SK-N-SH treated with all-trans-retinoic acid at 6 μM for 48 hours (cell line): ENCODE data around the gene AMH.

Experiments used
- ATAC-seq: fragments of 200-7000 bp; cut with Tn5 transposase; 3 replicates; pipeline ENCODE4 v1.9.1; 2020; ENCODE audit warnings: mild to moderate bottlenecking, moderate library complexity
- ARNTL ChIP-seq: fragments of 450-650 bp; formaldehyde crosslinking; IDR thresholded peaks from 2 replicates; pipeline ENCODE4 v1.5.0; 2020; ENCODE audit warnings: low read depth, mild to moderate bottlenecking, moderate library complexity, borderline replicate concordance
- BACH2 ChIP-seq: fragments of 250-450 bp; sonication (Bioruptor Pico); IDR thresholded peaks from 2 replicates; pipeline ENCODE4 v1.9.0; 2021; ENCODE audit warnings: mild to moderate bottlenecking, borderline replicate concordance
- CSDC2 ChIP-seq: fragments of 250-450 bp; sonication (Bioruptor Pico); IDR thresholded peaks from 2 replicates; pipeline ENCODE4 v1.5.0; 2020; ENCODE audit warnings: mild to moderate bottlenecking, moderate library complexity
- CSRNP3 ChIP-seq: fragments of 250-450 bp; sonication (Bioruptor Pico); IDR thresholded peaks from 2 replicates; pipeline ENCODE4 v1.5.1; 2021; ENCODE audit warnings: mild to moderate bottlenecking, moderate library complexity
- ESRRG ChIP-seq: fragments of 250-450 bp; sonication (Bioruptor Pico); IDR thresholded peaks from 2 replicates; pipeline ENCODE4 v1.6.1; 2021; ENCODE audit warnings: mild to moderate bottlenecking
- GLIS3 ChIP-seq: fragments of 250-450 bp; sonication (Bioruptor Pico); IDR thresholded peaks from 2 replicates; pipeline ENCODE4 v1.5.0; 2020; ENCODE audit warnings: mild to moderate bottlenecking, moderate library complexity
- ISL1 ChIP-seq: fragments of 250-450 bp; sonication (Bioruptor Pico); IDR thresholded peaks from 2 replicates; pipeline ENCODE4 v2.1.2; 2022; ENCODE audit warnings: mild to moderate bottlenecking, moderate library complexity
- OSR1 ChIP-seq: fragments of 250-450 bp; sonication (Bioruptor Pico); IDR thresholded peaks from 2 replicates; pipeline ENCODE4 v1.8.0; 2022; ENCODE audit warnings: moderate library complexity, mild to moderate bottlenecking, inconsistent platforms
- RARB ChIP-seq: fragments of 250-450 bp; sonication (Bioruptor Pico); IDR thresholded peaks from 2 replicates; pipeline ENCODE4 v1.8.0; 2021; ENCODE audit warnings: mild to moderate bottlenecking, moderate library complexity
- TCF4 ChIP-seq: fragments of 250-450 bp; sonication (Bioruptor Pico); IDR thresholded peaks from 2 replicates; pipeline ENCODE4 v1.8.0; 2021; ENCODE audit warnings: mild to moderate bottlenecking, moderate library complexity, borderline replicate concordance
- TOX ChIP-seq: fragments of 250-450 bp; sonication (Bioruptor Pico); IDR thresholded peaks from 2 replicates; pipeline ENCODE4 v1.8.0; 2021; ENCODE audit warnings: mild to moderate bottlenecking, moderate library complexity, borderline replicate concordance
- ZC3H10 ChIP-seq: fragments of 250-450 bp; sonication (Bioruptor Pico); IDR thresholded peaks from 2 replicates; pipeline ENCODE4 v1.5.1; 2021; ENCODE audit warnings: mild to moderate bottlenecking, moderate library complexity
- ZFP3 ChIP-seq: fragments of 250-450 bp; sonication (Bioruptor Pico); IDR thresholded peaks from 2 replicates; pipeline ENCODE4 v1.5.0; 2020; ENCODE audit warnings: mild to moderate bottlenecking, moderate library complexity
- ZFP30 ChIP-seq: fragments of 450-650 bp; formaldehyde crosslinking; IDR thresholded peaks from 2 replicates; pipeline ENCODE4 v1.5.0; 2022; ENCODE audit warnings: mild to moderate bottlenecking, moderate library complexity
- ZNF70 ChIP-seq: fragments of 450-650 bp; formaldehyde crosslinking; IDR thresholded peaks from 2 replicates; pipeline ENCODE4 v1.5.0; 2020; ENCODE audit warnings: mild to moderate bottlenecking, moderate library complexity
- ZNF8 ChIP-seq: fragments of 450-650 bp; formaldehyde crosslinking; IDR thresholded peaks from 2 replicates; pipeline ENCODE4 v1.5.0; 2020; ENCODE audit warnings: mild to moderate bottlenecking, moderate library complexity
- TF ChIP-seq, protein P1 (sequence below): fragments of 250-450 bp; sonication (Bioruptor Pico); IDR thresholded peaks from 2 replicates; pipeline ENCODE4 v1.8.0; 2020; ENCODE audit warnings: mild to moderate bottlenecking, moderate library complexity, borderline replicate concordance
- TF ChIP-seq, protein P2 (sequence below): fragments of 250-450 bp; sonication (Bioruptor Pico); IDR thresholded peaks from 2 replicates; pipeline ENCODE4 v1.5.1; 2020; ENCODE audit warnings: low read depth, mild to moderate bottlenecking, moderate library complexity
- TF ChIP-seq, protein P3 (sequence below): fragments of 250-450 bp; sonication (Bioruptor Pico); IDR thresholded peaks from 2 replicates; pipeline ENCODE4 v1.5.0; 2020; ENCODE audit warnings: mild to moderate bottlenecking, moderate library complexity
- TF ChIP-seq, protein P4 (sequence below): fragments of 250-450 bp; sonication (Bioruptor Pico); IDR thresholded peaks from 2 replicates; pipeline ENCODE4 v1.8.0; 2021; ENCODE audit warnings: low read depth, mild to moderate bottlenecking, moderate library complexity, borderline replicate concordance

The AMH gene

DNA sequence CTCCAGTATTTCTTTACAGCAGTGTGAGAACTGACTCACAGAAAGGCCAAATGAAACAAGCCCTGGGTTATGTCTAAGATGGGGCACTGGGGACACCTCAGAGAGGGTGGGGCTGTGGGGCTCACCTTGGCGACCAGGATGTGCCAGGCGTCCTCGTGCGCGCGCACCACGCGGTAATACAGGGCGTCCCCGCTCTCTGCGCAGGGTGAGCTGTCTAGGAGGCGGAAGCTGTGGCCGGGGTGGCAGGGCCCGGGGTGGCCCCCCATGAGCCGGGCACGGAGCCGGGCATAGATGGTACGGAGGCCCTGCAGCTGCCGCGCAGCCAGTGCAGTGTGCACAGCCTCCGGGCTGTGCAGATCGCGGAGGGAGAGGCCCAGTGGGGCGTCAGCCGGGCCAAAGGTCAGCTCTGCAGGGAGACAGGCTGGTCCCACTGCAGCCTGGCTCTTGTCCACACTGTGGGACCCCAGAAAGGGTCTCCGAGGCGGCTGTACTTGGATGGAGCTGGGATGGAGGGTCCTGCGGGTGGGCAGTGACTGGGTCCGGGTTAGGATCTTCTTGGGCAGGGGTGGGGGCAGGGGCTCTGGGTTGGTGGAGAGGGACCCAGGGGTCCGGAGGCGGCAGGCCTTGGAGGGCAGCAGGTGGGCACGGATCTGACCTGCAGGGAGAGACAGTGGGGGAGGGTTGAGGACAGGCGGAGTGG lies 29.5 kb downstream of the AMH start:
- ATAC-seq = no peak
- TF ChIP-seq GLIS3 (no peak), ESRRG (CRISPR knock-in tag) (no peak), CSDC2 (CRISPR knock-in tag) (no peak), ARNTL (CRISPR knock-in tag) (no peak), ISL1 (CRISPR knock-in tag) (no peak), ZC3H10 (CRISPR knock-in tag) (no peak), ZNF70 (CRISPR knock-in tag) (no peak), OSR1 (CRISPR knock-in tag) (no peak), TCF4 (CRISPR knock-in tag) (no peak), ZFP30 (CRISPR knock-in tag) (no peak), ZFP3 (CRISPR knock-in tag) (no peak), ZNF8 (CRISPR knock-in tag) (no peak), BACH2 (CRISPR knock-in tag) (no peak), TOX (CRISPR knock-in tag) (no peak)
- TF ChIP-seq, protein P1, sequence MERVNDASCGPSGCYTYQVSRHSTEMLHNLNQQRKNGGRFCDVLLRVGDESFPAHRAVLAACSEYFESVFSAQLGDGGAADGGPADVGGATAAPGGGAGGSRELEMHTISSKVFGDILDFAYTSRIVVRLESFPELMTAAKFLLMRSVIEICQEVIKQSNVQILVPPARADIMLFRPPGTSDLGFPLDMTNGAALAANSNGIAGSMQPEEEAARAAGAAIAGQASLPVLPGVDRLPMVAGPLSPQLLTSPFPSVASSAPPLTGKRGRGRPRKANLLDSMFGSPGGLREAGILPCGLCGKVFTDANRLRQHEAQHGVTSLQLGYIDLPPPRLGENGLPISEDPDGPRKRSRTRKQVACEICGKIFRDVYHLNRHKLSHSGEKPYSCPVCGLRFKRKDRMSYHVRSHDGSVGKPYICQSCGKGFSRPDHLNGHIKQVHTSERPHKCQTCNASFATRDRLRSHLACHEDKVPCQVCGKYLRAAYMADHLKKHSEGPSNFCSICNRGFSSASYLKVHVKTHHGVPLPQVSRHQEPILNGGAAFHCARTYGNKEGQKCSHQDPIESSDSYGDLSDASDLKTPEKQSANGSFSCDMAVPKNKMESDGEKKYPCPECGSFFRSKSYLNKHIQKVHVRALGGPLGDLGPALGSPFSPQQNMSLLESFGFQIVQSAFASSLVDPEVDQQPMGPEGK (CRISPR knock-in tag) = no peak
- TF ChIP-seq, protein P2, sequence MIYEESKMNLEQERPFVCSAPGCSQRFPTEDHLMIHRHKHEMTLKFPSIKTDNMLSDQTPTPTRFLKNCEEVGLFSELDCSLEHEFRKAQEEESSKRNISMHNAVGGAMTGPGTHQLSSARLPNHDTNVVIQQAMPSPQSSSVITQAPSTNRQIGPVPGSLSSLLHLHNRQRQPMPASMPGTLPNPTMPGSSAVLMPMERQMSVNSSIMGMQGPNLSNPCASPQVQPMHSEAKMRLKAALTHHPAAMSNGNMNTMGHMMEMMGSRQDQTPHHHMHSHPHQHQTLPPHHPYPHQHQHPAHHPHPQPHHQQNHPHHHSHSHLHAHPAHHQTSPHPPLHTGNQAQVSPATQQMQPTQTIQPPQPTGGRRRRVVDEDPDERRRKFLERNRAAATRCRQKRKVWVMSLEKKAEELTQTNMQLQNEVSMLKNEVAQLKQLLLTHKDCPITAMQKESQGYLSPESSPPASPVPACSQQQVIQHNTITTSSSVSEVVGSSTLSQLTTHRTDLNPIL (CRISPR knock-in tag) = no peak
- TF ChIP-seq, protein P3, sequence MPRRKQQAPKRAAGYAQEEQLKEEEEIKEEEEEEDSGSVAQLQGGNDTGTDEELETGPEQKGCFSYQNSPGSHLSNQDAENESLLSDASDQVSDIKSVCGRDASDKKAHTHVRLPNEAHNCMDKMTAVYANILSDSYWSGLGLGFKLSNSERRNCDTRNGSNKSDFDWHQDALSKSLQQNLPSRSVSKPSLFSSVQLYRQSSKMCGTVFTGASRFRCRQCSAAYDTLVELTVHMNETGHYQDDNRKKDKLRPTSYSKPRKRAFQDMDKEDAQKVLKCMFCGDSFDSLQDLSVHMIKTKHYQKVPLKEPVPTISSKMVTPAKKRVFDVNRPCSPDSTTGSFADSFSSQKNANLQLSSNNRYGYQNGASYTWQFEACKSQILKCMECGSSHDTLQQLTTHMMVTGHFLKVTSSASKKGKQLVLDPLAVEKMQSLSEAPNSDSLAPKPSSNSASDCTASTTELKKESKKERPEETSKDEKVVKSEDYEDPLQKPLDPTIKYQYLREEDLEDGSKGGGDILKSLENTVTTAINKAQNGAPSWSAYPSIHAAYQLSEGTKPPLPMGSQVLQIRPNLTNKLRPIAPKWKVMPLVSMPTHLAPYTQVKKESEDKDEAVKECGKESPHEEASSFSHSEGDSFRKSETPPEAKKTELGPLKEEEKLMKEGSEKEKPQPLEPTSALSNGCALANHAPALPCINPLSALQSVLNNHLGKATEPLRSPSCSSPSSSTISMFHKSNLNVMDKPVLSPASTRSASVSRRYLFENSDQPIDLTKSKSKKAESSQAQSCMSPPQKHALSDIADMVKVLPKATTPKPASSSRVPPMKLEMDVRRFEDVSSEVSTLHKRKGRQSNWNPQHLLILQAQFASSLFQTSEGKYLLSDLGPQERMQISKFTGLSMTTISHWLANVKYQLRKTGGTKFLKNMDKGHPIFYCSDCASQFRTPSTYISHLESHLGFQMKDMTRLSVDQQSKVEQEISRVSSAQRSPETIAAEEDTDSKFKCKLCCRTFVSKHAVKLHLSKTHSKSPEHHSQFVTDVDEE (CRISPR knock-in tag) = no peak
- TF ChIP-seq, all 23 proteins: peak for 0

- no peak for ATAC-seq
- TF ChIP-seq ZNF8 (CRISPR knock-in tag) (no peak), ZC3H10 (CRISPR knock-in tag) (no peak)
- TF ChIP-seq, protein P2 (CRISPR knock-in tag) = no peak
Observed at GRCh38 chr19:2280633-2281264, 31.6 kb downstream of the AMH start.

- peak; percentile 24 for ATAC-seq
Observed at GRCh38 chr19:2281265-2282061, 32.3 kb downstream of the AMH start.

GRCh38 chr19:2282062-2282861 lies 33.1 kb downstream of the AMH start, which contains the start of gene PEAK3:
PEAK3 (minus strand) TSS chr19:2282175; CDS start chr19:2280931, 1,244 bp downstream.
- peak; percentile 76 for ATAC-seq
- TF ChIP-seq CSRNP3 (CRISPR knock-in tag) (no peak), GLIS3 (no peak), ESRRG (CRISPR knock-in tag) (no peak), RARB (CRISPR knock-in tag) (no peak)
- TF ChIP-seq, protein P4, sequence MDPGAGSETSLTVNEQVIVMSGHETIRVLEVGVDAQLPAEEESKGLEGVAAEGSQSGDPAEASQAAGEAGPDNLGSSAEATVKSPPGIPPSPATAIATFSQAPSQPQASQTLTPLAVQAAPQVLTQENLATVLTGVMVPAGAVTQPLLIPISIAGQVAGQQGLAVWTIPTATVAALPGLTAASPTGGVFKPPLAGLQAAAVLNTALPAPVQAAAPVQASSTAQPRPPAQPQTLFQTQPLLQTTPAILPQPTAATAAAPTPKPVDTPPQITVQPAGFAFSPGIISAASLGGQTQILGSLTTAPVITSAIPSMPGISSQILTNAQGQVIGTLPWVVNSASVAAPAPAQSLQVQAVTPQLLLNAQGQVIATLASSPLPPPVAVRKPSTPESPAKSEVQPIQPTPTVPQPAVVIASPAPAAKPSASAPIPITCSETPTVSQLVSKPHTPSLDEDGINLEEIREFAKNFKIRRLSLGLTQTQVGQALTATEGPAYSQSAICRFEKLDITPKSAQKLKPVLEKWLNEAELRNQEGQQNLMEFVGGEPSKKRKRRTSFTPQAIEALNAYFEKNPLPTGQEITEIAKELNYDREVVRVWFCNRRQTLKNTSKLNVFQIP (CRISPR knock-in tag) = no peak
